Hippocampal formation (tissue), 2 donors: ENCODE measurements around the gene ACTR3.

ENCODE experiments used
- DNase-seq, 2 donors: peaks; one replicate each; lab custom pipeline; 2025; lab: John Stamatoyannopoulos, UW

ACTR3 gene

DNA sequence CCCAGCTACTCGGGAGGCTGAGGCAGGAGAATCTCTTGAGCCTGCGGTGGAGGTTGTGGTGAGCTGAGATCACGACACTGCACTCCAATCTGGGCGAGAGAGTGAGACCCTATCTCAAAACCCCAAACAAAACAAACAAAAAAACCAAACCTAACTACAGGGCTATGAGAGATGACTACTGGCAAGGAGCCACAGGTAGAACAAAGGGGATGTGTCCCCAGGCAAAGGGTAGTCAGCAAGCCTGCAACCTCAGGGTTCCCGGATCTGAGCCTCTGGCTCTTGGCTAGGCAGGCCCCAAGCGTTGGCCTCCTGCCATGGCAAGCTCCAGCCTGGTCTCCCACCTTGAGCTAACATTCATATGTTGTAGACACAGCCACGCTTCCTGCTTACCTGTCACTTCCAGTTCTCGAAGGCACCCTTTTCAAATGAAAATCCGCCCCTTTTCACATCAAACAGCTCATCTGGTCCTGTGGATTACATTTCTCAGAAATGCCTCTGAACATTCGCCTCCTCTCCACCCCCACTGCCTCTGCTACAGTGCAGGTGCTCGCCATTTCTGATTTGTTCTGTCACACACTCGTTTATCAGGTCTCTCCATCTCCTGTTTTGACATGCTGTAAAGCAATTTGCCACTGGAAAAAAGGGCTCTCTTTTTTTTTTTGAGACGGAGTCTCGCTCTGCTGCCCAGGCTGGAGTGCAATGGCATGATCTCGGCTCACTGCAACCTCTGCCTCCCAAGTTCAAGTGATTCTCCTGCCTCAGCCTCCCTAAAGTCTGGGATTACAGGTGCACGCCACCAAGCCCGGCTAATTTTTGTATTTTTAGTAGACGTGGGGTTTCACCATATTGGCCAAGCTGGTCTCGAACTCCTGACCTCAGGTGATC is 13.1 kb upstream of the ACTR3 start:
- DNase-seq: no peak

GRCh38 chr2:113877711-113878598 is 11.9 kb upstream of the ACTR3 start:
- no peak for DNase-seq

- no peak for DNase-seq
These were observed 11.1 kb upstream of the ACTR3 start for GRCh38 chr2:113878743-113879142.

DNA sequence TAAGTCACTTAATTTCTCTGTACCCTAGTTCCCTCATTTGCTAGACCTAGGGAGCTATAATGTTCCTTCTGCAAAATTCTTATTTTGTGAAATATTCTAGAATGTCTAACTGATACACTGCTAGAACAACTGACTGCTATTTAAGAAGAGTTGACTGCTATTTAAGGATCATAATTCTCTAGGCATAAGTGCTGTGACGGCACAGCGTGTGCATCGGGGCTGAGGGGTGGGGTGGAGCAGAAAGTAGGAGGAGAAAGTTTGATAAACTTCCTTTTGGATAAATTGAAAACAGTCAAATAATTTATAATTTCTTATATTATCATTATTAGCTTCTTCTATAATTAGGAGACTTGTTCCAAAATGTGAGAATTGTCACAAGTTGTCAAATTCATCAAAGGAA is 10.4 kb upstream of the ACTR3 start:
- no peak for DNase-seq

DNA sequence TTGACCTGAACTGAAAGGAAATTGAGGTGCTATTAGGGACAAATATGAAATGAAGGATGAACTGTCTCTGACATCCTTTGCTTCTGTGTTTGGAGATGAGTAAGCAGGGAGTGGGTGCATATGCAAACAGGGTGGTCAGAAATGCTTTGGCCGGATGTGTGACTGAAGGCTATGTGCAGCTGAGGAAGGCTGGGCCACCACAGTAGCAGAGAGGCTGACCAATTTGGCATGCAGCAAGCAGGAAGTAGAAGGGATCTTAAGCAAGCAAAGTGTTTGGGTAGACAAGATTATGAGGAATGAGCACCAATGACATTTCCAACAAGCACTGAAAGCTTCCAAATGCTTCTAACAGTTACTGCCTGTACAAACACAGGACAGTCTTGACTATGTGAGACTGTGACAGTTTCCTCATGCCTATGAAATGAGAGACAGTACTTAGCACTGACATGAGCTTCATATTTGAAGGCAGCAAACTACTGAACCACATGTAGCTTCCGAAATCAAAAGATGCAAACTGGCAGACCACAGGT is 3.3 kb upstream of the ACTR3 start:
- no peak for DNase-seq

- no peak for DNase-seq
These were observed 2.7 kb upstream of the ACTR3 start for GRCh38 chr2:113887009-113887792.

DNA sequence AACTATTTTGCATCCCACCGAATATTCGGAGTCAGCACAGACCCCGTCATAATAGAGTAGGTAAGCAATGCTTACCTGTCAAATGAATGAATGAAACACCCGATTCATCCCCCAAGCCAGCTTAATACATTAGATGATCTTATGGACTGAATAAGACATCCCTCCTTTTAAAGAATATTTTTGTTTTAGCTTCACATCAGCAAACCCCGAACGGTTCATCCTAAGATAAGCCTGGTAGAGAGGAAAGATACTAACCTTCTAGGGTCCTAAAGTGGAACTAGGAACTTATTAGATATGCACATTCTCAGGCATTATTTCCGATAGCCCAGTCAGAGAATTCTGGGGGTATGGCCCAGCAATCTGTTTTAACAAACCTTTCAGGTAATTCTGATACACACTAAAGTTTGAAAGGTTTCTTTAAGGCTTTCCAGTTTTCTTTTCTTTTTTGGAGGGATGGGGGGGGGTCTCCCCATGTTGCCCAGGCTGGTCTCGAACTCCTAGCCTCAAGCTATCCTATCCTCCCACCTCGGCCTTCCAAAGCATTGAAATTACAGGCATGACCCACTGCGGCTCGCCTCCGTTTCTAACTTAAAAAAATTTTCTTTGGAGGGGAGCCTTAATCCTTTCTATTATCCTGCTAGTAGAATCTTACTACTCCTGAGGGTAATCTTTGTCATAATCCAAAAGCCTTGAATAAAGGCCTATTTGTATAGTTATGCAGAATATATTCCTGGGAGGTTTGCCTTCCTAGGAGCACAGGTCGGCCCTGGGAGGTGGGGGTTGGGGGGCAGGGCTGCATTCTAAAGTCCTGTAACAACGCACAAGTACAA is 1.0 kb upstream of the ACTR3 start:
- DNase-seq: no peak

DNA sequence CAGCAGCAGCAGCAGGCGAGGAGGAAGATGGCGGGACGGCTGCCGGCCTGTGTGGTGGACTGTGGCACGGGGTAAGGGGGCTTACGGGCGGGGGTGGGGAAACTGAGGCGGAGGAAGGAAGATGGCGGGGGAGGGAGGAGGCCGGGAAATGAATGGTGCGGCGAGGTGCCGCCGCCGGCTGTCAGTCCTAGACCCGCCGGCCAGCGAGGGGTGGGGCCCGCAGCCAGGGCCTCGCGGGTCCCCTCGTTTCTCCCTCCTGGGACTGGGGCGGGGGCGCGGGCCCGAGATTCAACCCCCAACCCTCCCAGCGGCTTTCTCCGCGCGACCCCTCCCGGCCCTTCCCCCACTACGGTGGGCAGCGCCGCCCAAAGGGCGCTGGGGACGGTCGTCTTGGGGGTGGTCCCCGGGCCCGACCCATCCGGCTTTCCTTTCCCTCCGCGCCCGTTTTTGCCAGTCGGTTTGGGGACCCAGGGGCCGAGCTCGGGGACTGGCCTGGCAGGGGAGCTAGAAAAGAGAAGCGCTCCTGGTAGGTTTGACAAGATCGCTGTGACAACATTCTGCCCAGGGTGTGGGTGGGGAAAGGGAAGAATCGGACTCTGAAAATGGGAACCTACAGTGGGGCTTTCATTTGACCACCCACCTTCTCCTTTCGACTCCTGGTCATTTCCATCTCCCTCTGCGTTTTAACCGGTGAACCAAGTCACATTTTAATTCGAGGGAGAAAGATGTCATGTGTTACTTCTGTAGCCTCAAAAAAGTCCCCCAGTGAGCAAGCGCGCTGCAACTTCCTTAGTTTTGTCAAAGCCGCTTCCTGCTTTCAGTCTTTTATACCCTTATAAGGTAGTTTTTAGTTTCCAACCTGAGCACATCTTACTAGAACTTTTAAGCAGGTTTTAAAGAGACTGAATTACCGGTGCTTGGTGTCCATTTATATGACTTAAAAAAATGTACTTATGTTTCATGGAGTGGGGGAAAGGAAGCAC is 655 bp downstream of the ACTR3 start:
- DNase-seq: peak; percentile 49 to 51

- DNase-seq: no peak
These were observed 1.5 kb downstream of the ACTR3 start for GRCh38 chr2:113891265-113891959.

GRCh38 chr2:113892004-113892710 is 2.3 kb downstream of the ACTR3 start:
- DNase-seq: no peak

DNA sequence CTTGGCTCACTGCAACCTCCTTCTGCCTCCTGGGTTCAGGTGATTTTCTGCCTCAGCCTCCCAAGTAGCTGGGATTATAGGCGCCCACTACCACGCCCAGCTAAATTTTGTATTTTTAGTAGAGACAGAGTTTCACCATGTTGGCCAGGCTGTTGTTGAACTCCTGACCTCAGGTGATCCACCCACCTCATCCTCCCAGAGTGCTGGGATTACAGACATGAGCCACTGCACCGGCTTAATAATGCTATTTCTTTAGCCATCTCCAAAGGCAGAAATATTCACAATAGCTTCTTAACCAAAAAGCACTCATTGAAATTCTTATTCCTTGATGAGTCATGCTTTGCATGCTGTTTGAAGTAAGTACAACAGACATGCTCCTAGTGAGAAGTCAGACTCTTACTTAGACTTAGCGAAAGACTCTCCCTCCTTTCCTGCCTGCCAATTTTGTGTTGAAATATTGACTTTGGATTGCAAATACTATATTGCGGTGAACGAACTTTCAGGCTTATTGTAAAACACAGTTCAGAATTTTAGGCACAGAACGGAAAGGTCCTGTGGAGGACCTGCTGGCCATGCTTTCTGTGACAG is 4.4 kb downstream of the ACTR3 start:
- DNase-seq: no peak

- no peak for DNase-seq
These were observed 5.4 kb downstream of the ACTR3 start for GRCh38 chr2:113895301-113895700.

DNA sequence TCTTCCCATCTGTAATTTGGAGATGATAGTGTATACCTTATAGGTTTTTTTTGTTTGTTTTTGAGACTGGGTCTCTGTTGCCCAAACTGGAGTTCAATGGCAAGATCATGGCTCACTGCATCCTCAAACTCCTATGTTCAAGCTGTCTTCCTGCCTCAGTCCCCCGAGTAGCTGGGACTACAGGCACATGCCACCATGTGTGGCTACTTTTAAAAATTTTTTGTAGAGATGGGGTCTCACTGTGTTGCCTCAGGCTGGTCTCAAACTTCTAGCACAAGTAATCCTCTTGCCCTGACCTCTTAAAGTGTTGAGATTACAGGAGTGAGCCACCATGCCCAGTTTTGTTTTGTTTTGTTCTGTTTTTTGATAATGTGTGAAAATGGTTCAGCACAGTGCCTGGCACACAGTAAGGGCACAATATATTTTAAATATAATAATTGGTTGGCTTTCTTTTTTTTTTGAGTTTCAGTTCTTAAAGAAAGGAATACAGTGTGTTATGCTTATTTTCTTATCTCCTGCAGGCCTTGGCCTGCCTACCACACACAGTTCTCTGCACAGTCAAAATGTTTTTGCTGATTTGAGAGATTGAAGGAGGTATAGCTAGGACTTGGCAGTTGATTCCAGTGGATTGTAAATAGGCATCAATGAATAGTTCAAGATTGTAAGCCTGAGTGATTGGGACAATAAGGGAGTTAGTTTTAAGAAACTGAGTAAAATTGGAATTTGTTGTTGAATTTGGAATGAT is 6.1 kb downstream of the ACTR3 start:
- no peak for DNase-seq

DNA sequence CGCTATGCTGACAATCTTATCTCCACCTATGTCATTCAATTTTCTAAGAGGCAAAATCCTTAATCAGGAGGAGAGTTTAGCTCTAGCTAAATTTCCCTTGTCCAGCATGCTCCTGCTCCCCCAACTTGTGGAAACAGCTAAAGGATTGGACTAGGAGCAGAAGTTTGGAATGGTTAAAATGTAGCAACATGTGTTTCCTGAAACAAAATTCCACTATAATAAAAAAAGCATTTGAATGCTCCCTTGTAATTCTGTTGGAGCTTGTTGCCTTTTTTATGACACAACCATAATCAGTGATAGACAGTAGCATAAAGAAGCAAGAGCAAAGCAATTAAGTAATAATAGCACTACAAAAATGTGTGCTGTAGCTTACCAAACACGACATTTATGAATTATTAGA is 6.9 kb downstream of the ACTR3 start:
- DNase-seq: no peak

GRCh38 chr2:113898081-113898480 is 8.2 kb downstream of the ACTR3 start:
- no peak for DNase-seq

GRCh38 chr2:113899166-113899565 is 9.3 kb downstream of the ACTR3 start:
- no peak for DNase-seq

GRCh38 chr2:113901943-113902342 is 12.1 kb downstream of the ACTR3 start:
- no peak for DNase-seq
